IMR-90 (cell line): ENCODE measurements around the gene LAMA5. TPM values are rescaled to one million over a fixed set of nuclear protein-coding genes. Genes with fewer than 3 reads are reported as not detected.

ENCODE experiments used
- ATAC-seq: fragments of 200-7000 bp; cut with Tn5 transposase; 2 replicates; pipeline ENCODE4 v1.9.1; 2020; ENCODE audit warnings: low read depth, mild to moderate bottlenecking, moderate library complexity
- BruUV-seq: library from RNA; stranded (reverse); fragments of 400-500 nt; replicated peaks from 2 replicates; lab custom pipeline; 2021; lab: Mats Ljungman, UMichigan
- CTCF ChIA-PET: fragments of 300-600 bp; formaldehyde crosslinking; extraction: SDS; loops from one replicate; lab custom pipeline; 2021; ENCODE audit warnings: antibody characterized with exemption; lab: Yijun Ruan, JAX
- POLR2A ChIA-PET: fragments of 300-600 bp; sonication (Branson Sonifier 250); formaldehyde crosslinking; loops from one replicate; lab custom pipeline; 2022; ENCODE audit warnings: antibody characterized with exemption; ENCODE audit not compliant: unreplicated experiment; lab: Charles Lee
- DNase-seq: peaks from one replicate; pipeline ENCODE4 v3.0.0; 2013
- H2AFZ ChIP-seq: replicated peaks from 2 replicates; pipeline ENCODE3; 2013; ENCODE audit warnings: low read length, mild to moderate bottlenecking; ENCODE audit not compliant: poor library complexity
- H2AK5ac ChIP-seq: 2 replicates; pipeline ENCODE4 v1.6.1; 2013; ENCODE audit warnings: low read depth, low read length, inconsistent platforms
- H2AK9ac ChIP-seq: replicated peaks from 2 replicates; pipeline ENCODE3; 2013; ENCODE audit warnings: mild to moderate bottlenecking, low read depth, low read length, moderate library complexity; ENCODE audit not compliant: poor library complexity
- H2BK120ac ChIP-seq: 2 replicates; pipeline ENCODE4 v1.6.1; 2013; ENCODE audit warnings: low read depth, low read length, inconsistent platforms
- H2BK15ac ChIP-seq: 3 replicates; pipeline ENCODE4 v1.6.1; 2013; ENCODE audit warnings: low read depth, low read length, inconsistent platforms
- H2BK20ac ChIP-seq: 2 replicates; pipeline ENCODE4 v1.6.1; 2013; ENCODE audit warnings: low read depth, mild to moderate bottlenecking, inconsistent platforms, low read length, moderate library complexity
- H2BK5ac ChIP-seq: 2 replicates; pipeline ENCODE4 v1.6.1; 2013; ENCODE audit warnings: mild to moderate bottlenecking, low read depth, low read length, inconsistent platforms; ENCODE audit not compliant: poor library complexity, severe bottlenecking
- H3K14ac ChIP-seq: replicated peaks from 2 replicates; pipeline ENCODE4 v1.6.1; 2013; ENCODE audit warnings: low read depth, low read length, inconsistent platforms
- H3K18ac ChIP-seq: 2 replicates; pipeline ENCODE4 v1.6.1; 2013; ENCODE audit warnings: low read depth, low read length, control low read depth
- H3K23ac ChIP-seq: 2 replicates; pipeline ENCODE4 v1.6.1; 2013; ENCODE audit warnings: low read depth, low read length, inconsistent platforms
- H3K27ac ChIP-seq: 2 replicates; pipeline ENCODE4 v1.5.1; 2013; ENCODE audit warnings: mild to moderate bottlenecking, control low read depth, low read length; ENCODE audit not compliant: insufficient read depth
- H3K27me3 ChIP-seq: 2 replicates; pipeline ENCODE4 v1.6.1; 2013; ENCODE audit warnings: low read length; ENCODE audit not compliant: control insufficient read depth, insufficient read depth
- H3K36me3 ChIP-seq: 2 replicates; pipeline ENCODE4 v1.6.1; 2013; ENCODE audit warnings: low read length, mixed read lengths; ENCODE audit not compliant: control insufficient read depth, insufficient read depth
- H3K4ac ChIP-seq: 2 replicates; pipeline ENCODE4 v1.6.1; 2013; ENCODE audit warnings: low read depth, low read length, inconsistent platforms
- H3K4me1 ChIP-seq: 2 replicates; pipeline ENCODE4 v1.6.1; 2013; ENCODE audit warnings: low read length, mixed read lengths; ENCODE audit not compliant: control insufficient read depth, insufficient read depth
- H3K4me2 ChIP-seq: 2 replicates; pipeline ENCODE4 v1.6.1; 2013; ENCODE audit warnings: low read depth, mild to moderate bottlenecking, control low read depth, low read length, moderate library complexity
- H3K4me3 ChIP-seq: 2 replicates; pipeline ENCODE4 v1.5.1; 2013; ENCODE audit warnings: low read depth, mild to moderate bottlenecking, control low read depth, low read length, moderate library complexity; ENCODE audit not compliant: insufficient read depth
- H3K56ac ChIP-seq: 2 replicates; pipeline ENCODE4 v1.6.1; 2013; ENCODE audit warnings: low read length, inconsistent platforms; ENCODE audit not compliant: insufficient read depth; ENCODE audit errors: extremely low read depth
- H3K79me1 ChIP-seq, 2 experiments: 2 replicates each; pipeline ENCODE4 v1.6.1; 2013; ENCODE audit warnings: low read length in 2 of 2, inconsistent platforms in 1 of 2, low read depth in 1 of 2
- H3K9ac ChIP-seq: 2 replicates; pipeline ENCODE4 v1.6.1; 2013; ENCODE audit warnings: low read depth, low read length, control low read depth
- H3K9me1 ChIP-seq: 2 replicates; pipeline ENCODE4 v1.6.1; 2013; ENCODE audit warnings: low read length, inconsistent platforms; ENCODE audit not compliant: insufficient read depth
- H3K9me3 ChIP-seq: 2 replicates; pipeline ENCODE4 v1.6.1; 2013; ENCODE audit warnings: low read length; ENCODE audit not compliant: control insufficient read depth, insufficient read depth
- H4K20me1 ChIP-seq: 2 replicates; pipeline ENCODE4 v1.6.1; 2013; ENCODE audit warnings: low read length, inconsistent platforms; ENCODE audit not compliant: insufficient read depth
- H4K5ac ChIP-seq: 2 replicates; pipeline ENCODE4 v1.6.1; 2013; ENCODE audit warnings: mild to moderate bottlenecking, low read depth, low read length, control low read depth
- H4K8ac ChIP-seq, 2 experiments: 2 replicates each; pipeline ENCODE4 v1.6.1; 2013; ENCODE audit warnings: low read depth in 2 of 2, low read length in 2 of 2, control low read depth in 1 of 2, inconsistent platforms in 1 of 2
- H4K91ac ChIP-seq: 2 replicates; pipeline ENCODE4 v1.6.1; 2013; ENCODE audit warnings: low read depth, low read length, inconsistent platforms; ENCODE audit not compliant: insufficient read depth
- BHLHE40 ChIP-seq: fragments of 150-350 bp; IDR thresholded peaks from 2 replicates; pipeline ENCODE4 v1.6.1; 2016; ENCODE audit warnings: mild to moderate bottlenecking, low read depth, low read length
- CEBPB ChIP-seq: IDR thresholded peaks from 2 replicates; pipeline ENCODE4 v1.6.1; 2012; ENCODE audit warnings: low read depth, low read length, improper control_type of control experiment
- CHD1 ChIP-seq: IDR thresholded peaks from 2 replicates; pipeline ENCODE4 v1.6.1; 2012; ENCODE audit warnings: low read depth, low read length, improper control_type of control experiment
- FOS ChIP-seq: fragments of 150-350 bp; IDR thresholded peaks from 2 replicates; pipeline ENCODE4 v1.6.1; 2016; ENCODE audit warnings: low read depth, low read length
- MAZ ChIP-seq: IDR thresholded peaks from 2 replicates; pipeline ENCODE4 v1.6.1; 2012; ENCODE audit warnings: low read depth, mild to moderate bottlenecking, low read length, improper control_type of control experiment, moderate library complexity, borderline replicate concordance
- NFE2L2 ChIP-seq: fragments of 150-350 bp; IDR thresholded peaks from 2 replicates; pipeline ENCODE4 v1.6.1; 2016; ENCODE audit warnings: low read depth, mild to moderate bottlenecking, low read length
- POLR2A ChIP-seq: IDR thresholded peaks from 2 replicates; pipeline ENCODE4 v1.6.1; 2012; ENCODE audit warnings: mild to moderate bottlenecking, low read depth, low read length
- RAD21 ChIP-seq: IDR thresholded peaks from 2 replicates; pipeline ENCODE4 v1.6.1; 2012; ENCODE audit warnings: low read length, improper control_type of control experiment
- RCOR1 ChIP-seq: IDR thresholded peaks from 2 replicates; pipeline ENCODE4 v1.6.1; 2012; ENCODE audit warnings: mild to moderate bottlenecking, low read length, improper control_type of control experiment; ENCODE audit not compliant: insufficient replicate concordance
- SMC3 ChIP-seq: fragments of 150-350 bp; IDR thresholded peaks from 2 replicates; pipeline ENCODE4 v1.6.1; 2016; ENCODE audit warnings: low read depth, mild to moderate bottlenecking, antibody characterized with exemption, low read length, moderate library complexity
- WGBS, 2 experiments: methylation state at CpG; one replicate each; pipeline versions ENCODE4 v1.1.5 to v1.1.7; 2013; ENCODE audit warnings: missing lambda C conversion rate in 2 of 2; ENCODE audit not compliant: insufficient read length in 1 of 2; ENCODE audit errors: extremely low coverage in 2 of 2; 5-methylcytosine and 5-hydroxymethylcytosine counted together
- dilution Hi-C: fragments of 300-500 bp; cut with HindIII; formaldehyde crosslinking; loops from one replicate; pipeline ENCODE4 v1.14.3; 2018; ENCODE audit warnings: low sequenced_read_pairs; ENCODE audit not compliant: unreplicated experiment
- in situ Hi-C: fragments of 300-500 bp; cut with MboI; formaldehyde crosslinking; loops from 3 replicates; pipeline ENCODE4 v1.14.3; 2019; ENCODE audit warnings: low sequenced_read_pairs, inconsistent platforms, mixed read lengths
- intact Hi-C: fragments of 100-400 bp; cut with micrococcal nuclease; formaldehyde crosslinking; loops from 2 replicates; pipeline ENCODE4 v1.10.0; 2022
- polyA plus RNA-seq, 3 experiments: library from polyadenylated mRNA; depleted of rRNA; stranded (reverse); fragments of >200 nt; gene quantifications; 2 replicates each; pipeline ENCODE4 v1.2.3, GENCODE V29; 2012; ENCODE audit warnings: low replicate concordance in 1 of 3
- total RNA-seq: library from RNA; depleted of rRNA; stranded (reverse); fragments of >200 nt; gene quantifications from 2 replicates; pipeline ENCODE4 v1.2.3, GENCODE V29; 2012
- TF ChIP-seq, protein P1 (sequence below): fragments of 150-350 bp; IDR thresholded peaks from 2 replicates; pipeline ENCODE4 v1.6.1; 2016; ENCODE audit warnings: low read depth, mild to moderate bottlenecking, low read length, moderate library complexity, borderline replicate concordance
- TF ChIP-seq, protein P2 (sequence below): conservative IDR thresholded peaks from 2 replicates; pipeline ENCODE4 v1.5.1; 2012; ENCODE audit warnings: mild to moderate bottlenecking, low read depth, low read length, improper control_type of control experiment
- TF ChIP-seq, protein P3 (sequence below): fragments of 150-350 bp; IDR thresholded peaks from 2 replicates; pipeline ENCODE4 v1.6.1; 2017; ENCODE audit warnings: mild to moderate bottlenecking, antibody characterized with exemption, low read length, low read depth

Gene LAMA5
- total and polyA plus RNA-seq, 2 of the 4 experiments (the other 2 are of a cell fraction): 0.90 to 7.3 TPM

DNA sequence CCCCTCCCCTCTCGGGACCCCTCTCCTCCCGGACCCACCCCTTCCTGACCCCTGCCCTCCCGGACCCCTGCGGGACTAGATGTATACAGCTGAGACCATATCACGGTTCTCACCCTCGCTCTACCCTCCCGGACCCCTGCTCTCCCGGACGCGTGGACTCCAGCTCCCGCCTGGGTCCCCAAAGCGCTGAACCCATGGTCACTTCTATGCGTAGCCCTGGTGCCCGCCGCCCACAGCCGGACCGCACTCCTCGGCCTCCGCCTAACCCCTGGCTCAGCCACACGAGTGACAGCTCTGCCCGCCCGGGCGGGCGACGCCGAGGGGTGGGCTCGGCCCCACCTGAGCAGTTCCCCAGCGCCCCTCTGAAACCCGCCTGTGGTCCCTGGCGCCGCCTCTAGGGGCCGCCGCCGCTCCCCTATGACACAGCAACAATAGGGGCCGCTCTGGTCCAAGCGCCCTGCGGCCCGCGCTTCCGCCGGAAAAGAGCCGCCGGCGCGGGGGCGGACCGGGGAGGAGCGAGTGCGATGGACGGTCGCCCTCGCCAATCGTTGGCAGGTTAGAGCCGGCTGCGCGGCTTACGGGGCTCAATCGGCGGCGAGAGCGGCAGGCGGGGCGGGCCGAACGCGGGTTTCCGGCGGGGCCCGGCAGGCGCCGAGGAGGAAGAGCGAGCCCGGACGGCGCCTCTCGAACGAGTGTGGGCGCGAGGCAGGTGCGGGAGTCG lies 64.6 kb downstream of the LAMA5 start, which contains the start of gene ADRM1:
ADRM1 (plus strand) TSS at position 657 of the 721 bp plus-strand sequence. CDS start 572 bp downstream, outside the sequence.
- peak within 1 kb of the TSS; percentile 32; the same call in 1 of the 2 replicates for H3K56ac ChIP-seq
- H3K9me1 ChIP-seq: 0 out of 2 replicates have a peak, but pooled peaks cover 6% of the 10 kb centered on the region
- no peaks in the 10 kb centered on the region for H3K27me3 ChIP-seq
- H2AFZ ChIP-seq: peak within 1 kb of the TSS; percentile 98
- peak within 1 kb of the TSS; percentile 89 for H4K5ac ChIP-seq
- peak within 1 kb of the TSS; percentile 99 for H2AK9ac ChIP-seq
- H3K4me3 ChIP-seq: peak within 1 kb of the TSS; percentile 99
- in situ Hi-C loops: no loop called here
- H3K18ac ChIP-seq: peak within 1 kb of the TSS; percentile 51
- H3K9ac ChIP-seq: peak within 1 kb of the TSS; percentile 89
- H4K91ac ChIP-seq: peak within 1 kb of the TSS; percentile 86
- H3K36me3 ChIP-seq: peaks cover 36% of the 10 kb centered on the region; the same call in 1 of the 2 replicates
- H3K79me1 ChIP-seq: peaks cover 0 to 34% of the 10 kb centered on the region in 2 experiments; a peak in 1 of 4 replicates
- ChIA-PET POLR2A (interaction anchor here (0.6 kb wide), 2 partner anchors 84 to 88 kb away, joined by 5 read pairs; partner anchors contain the start of gene RPS21), CTCF (interaction anchor here (0.7 to 1.4 kb wide), 5 partner anchors 42 to 83 kb away, joined by 3 to 8 read pairs (median 4); partner anchors contain the start of gene LAMA5)
- H3K14ac ChIP-seq: peak within 1 kb of the TSS; percentile 59
- BruUV-seq: no TSS peak
- peaks cover 37% of the 10 kb centered on the region for H4K20me1 ChIP-seq
- DNase-seq: peak; percentile 94
- peak; percentile 85 for ATAC-seq
- peak within 1 kb of the TSS; percentile 98 for H3K4me2 ChIP-seq
- peak within 1 kb of the TSS; percentile 74 to 91 for H4K8ac ChIP-seq
- H2BK15ac ChIP-seq: peak within 1 kb of the TSS; percentile 81; the same call in 1 of the 3 replicates
- peaks cover 12% of the 10 kb centered on the region for H3K4me1 ChIP-seq
- H2AK5ac ChIP-seq: peak within 1 kb of the TSS; percentile 92
- H2BK20ac ChIP-seq: peak within 1 kb of the TSS; percentile 57; the same call in 1 of the 2 replicates
- H2BK5ac ChIP-seq: peak within 1 kb of the TSS; percentile 83
- peak within 1 kb of the TSS; percentile 91 for H3K27ac ChIP-seq
- H3K4ac ChIP-seq: peak within 1 kb of the TSS; percentile 91
- H2BK120ac ChIP-seq: peak within 1 kb of the TSS; percentile 82
- H3K23ac ChIP-seq: peak within 1 kb of the TSS; percentile 77
- H3K9me3 ChIP-seq: no peaks in the 10 kb centered on the region
- WGBS, 2 experiments: 1% methylated on average over 27 of the region's 81 CpGs; no CpG with 5 or more reads in 1 of the 2 experiments
- dilution Hi-C loops: no loop called here
- intact Hi-C loops: loop anchor here (1.0 to 10.0 kb wide), 4 partner anchors 72 to 192 kb away; no protein-coding TSS in a partner anchor
- peak; percentile 74; the same call in 1 of the 2 replicates for TF ChIP-seq POLR2A
- TF ChIP-seq, protein P1, sequence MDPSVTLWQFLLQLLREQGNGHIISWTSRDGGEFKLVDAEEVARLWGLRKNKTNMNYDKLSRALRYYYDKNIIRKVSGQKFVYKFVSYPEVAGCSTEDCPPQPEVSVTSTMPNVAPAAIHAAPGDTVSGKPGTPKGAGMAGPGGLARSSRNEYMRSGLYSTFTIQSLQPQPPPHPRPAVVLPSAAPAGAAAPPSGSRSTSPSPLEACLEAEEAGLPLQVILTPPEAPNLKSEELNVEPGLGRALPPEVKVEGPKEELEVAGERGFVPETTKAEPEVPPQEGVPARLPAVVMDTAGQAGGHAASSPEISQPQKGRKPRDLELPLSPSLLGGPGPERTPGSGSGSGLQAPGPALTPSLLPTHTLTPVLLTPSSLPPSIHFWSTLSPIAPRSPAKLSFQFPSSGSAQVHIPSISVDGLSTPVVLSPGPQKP: no peak
- peak; percentile 84; the same call in 1 of the 2 replicates for TF ChIP-seq MAZ
- TF ChIP-seq, protein P2, sequence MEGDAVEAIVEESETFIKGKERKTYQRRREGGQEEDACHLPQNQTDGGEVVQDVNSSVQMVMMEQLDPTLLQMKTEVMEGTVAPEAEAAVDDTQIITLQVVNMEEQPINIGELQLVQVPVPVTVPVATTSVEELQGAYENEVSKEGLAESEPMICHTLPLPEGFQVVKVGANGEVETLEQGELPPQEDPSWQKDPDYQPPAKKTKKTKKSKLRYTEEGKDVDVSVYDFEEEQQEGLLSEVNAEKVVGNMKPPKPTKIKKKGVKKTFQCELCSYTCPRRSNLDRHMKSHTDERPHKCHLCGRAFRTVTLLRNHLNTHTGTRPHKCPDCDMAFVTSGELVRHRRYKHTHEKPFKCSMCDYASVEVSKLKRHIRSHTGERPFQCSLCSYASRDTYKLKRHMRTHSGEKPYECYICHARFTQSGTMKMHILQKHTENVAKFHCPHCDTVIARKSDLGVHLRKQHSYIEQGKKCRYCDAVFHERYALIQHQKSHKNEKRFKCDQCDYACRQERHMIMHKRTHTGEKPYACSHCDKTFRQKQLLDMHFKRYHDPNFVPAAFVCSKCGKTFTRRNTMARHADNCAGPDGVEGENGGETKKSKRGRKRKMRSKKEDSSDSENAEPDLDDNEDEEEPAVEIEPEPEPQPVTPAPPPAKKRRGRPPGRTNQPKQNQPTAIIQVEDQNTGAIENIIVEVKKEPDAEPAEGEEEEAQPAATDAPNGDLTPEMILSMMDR: peak; percentile 96
- TF ChIP-seq RAD21: peak; percentile 67
- TF ChIP-seq CHD1: no peak; the same call in 1 of the 2 replicates
- no peak for TF ChIP-seq RCOR1
- no peak for TF ChIP-seq CEBPB
- no peak for TF ChIP-seq BHLHE40
- TF ChIP-seq FOS: peak; percentile 40
- TF ChIP-seq NFE2L2: peak; percentile 92
- peak; percentile 51 for TF ChIP-seq SMC3
- TF ChIP-seq, protein P3, sequence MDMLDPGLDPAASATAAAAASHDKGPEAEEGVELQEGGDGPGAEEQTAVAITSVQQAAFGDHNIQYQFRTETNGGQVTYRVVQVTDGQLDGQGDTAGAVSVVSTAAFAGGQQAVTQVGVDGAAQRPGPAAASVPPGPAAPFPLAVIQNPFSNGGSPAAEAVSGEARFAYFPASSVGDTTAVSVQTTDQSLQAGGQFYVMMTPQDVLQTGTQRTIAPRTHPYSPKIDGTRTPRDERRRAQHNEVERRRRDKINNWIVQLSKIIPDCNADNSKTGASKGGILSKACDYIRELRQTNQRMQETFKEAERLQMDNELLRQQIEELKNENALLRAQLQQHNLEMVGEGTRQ: no peak
